Keratinocyte (primary cell): ENCODE measurements around the gene ANO9. TPM values are rescaled to one million over a fixed set of nuclear protein-coding genes. Genes with fewer than 3 reads are reported as not detected.
"Not testable (repeated sequence)": the region's sequence is repeated elsewhere in the genome, so short reads cannot be mapped to it uniquely, and the experiment has no call there.

Source experiments
- DNase-seq: peaks from one replicate; pipeline ENCODE4 v3.0.0-alpha.2; 2011; ENCODE audit warnings: low read depth, missing footprints, low spot score
- FAIRE-seq: peaks from 2 replicates; lab custom pipeline; 2011; peaks lifted over from hg19 to GRCh38; lab: Jason Lieb, UNC
- H2AFZ ChIP-seq: 2 replicates; pipeline ENCODE4 v1.6.0; 2012; ENCODE audit warnings: low read length, control low read depth, inconsistent platforms; ENCODE audit not compliant: control insufficient read depth
- H3K27ac ChIP-seq: 2 replicates; pipeline ENCODE4 v1.5.1; 2011; ENCODE audit warnings: low read length; ENCODE audit not compliant: control insufficient read depth, insufficient read depth
- H3K27me3 ChIP-seq: 3 replicates; pipeline ENCODE4 v1.6.0; 2011; ENCODE audit warnings: low read length; ENCODE audit not compliant: control insufficient read depth, insufficient read depth; ENCODE audit errors: extremely low read depth
- H3K36me3 ChIP-seq, 2 experiments: 2 replicates in 1 of 2; 3 replicates in 1 of 2; pipeline ENCODE4 v1.5.1; 2011; ENCODE audit warnings: low read length in 2 of 2, mild to moderate bottlenecking in 1 of 2; ENCODE audit not compliant: control insufficient read depth in 2 of 2, insufficient read depth in 2 of 2; ENCODE audit errors: extremely low read depth in 1 of 2
- H3K4me1 ChIP-seq: 3 replicates; pipeline ENCODE4 v1.5.1; 2011; ENCODE audit warnings: low read length; ENCODE audit not compliant: control insufficient read depth, insufficient read depth; ENCODE audit errors: extremely low read depth
- H3K4me2 ChIP-seq: 3 replicates; pipeline ENCODE4 v1.6.0; 2011; ENCODE audit warnings: low read depth, low read length; ENCODE audit not compliant: control insufficient read depth, insufficient read depth; ENCODE audit errors: extremely low read depth
- H3K4me3 ChIP-seq, 3 experiments: fragments of 200-600 bp in 1 of 3; sonication (generic) in 1 of 3; 2 replicates in 2 of 3; 3 replicates in 1 of 3; pipeline ENCODE4 v1.5.1; 2011 to 2016; ENCODE audit warnings: low read length in 3 of 3, mild to moderate bottlenecking in 3 of 3, control low read depth in 2 of 3, inconsistent platforms in 1 of 3, low read depth in 1 of 3, mixed read lengths in 1 of 3, mixed run types in 1 of 3, moderate library complexity in 1 of 3; ENCODE audit not compliant: control insufficient read depth in 2 of 3, insufficient read depth in 2 of 3; ENCODE audit errors: extremely low read depth in 1 of 3
- H3K79me2 ChIP-seq: 2 replicates; pipeline ENCODE4 v1.6.0; 2012; ENCODE audit warnings: low read length; ENCODE audit not compliant: control insufficient read depth, insufficient read depth
- H3K9ac ChIP-seq: 3 replicates; pipeline ENCODE4 v1.6.0; 2011; ENCODE audit warnings: low read length; ENCODE audit not compliant: control insufficient read depth, insufficient read depth; ENCODE audit errors: extremely low read depth
- H3K9me1 ChIP-seq: 3 replicates; pipeline ENCODE4 v1.6.0; 2011; ENCODE audit warnings: low read length; ENCODE audit not compliant: control insufficient read depth, insufficient read depth; ENCODE audit errors: extremely low read depth
- H3K9me3 ChIP-seq: 2 replicates; pipeline ENCODE4 v1.5.1; 2012; ENCODE audit warnings: low read depth, low read length; ENCODE audit not compliant: control insufficient read depth
- H4K20me1 ChIP-seq: 3 replicates; pipeline ENCODE4 v1.6.0; 2011; ENCODE audit warnings: low read length; ENCODE audit not compliant: control insufficient read depth, insufficient read depth; ENCODE audit errors: extremely low read depth
- CTCF ChIP-seq, 3 experiments: IDR thresholded peaks in 1 of 3; conservative IDR thresholded peaks in 1 of 3; optimal IDR thresholded peaks in 1 of 3; 2 replicates in 2 of 3; 3 replicates in 1 of 3; pipeline versions ENCODE3 to v1.5.1; 2011; ENCODE audit warnings: low read length in 3 of 3, mild to moderate bottlenecking in 3 of 3, moderate library complexity in 2 of 3, control low read depth in 1 of 3, inconsistent platforms in 1 of 3; ENCODE audit not compliant: insufficient read depth in 2 of 3; ENCODE audit errors: extremely low read depth in 1 of 3
- EZH2 ChIP-seq: IDR thresholded peaks from one replicate; pipeline ENCODE4 v1.6.1; 2012; ENCODE audit warnings: inconsistent platforms, mild to moderate bottlenecking, low read length, moderate library complexity
- dilution Hi-C: fragments of 300-500 bp; cut with MboI; formaldehyde crosslinking; loops from one replicate; pipeline ENCODE4 v1.7.0; 2020; ENCODE audit warnings: low sequenced_read_pairs; ENCODE audit not compliant: extremely low pct_ligation_motif_present
- polyA plus RNA-seq, 5 experiments: library from polyadenylated mRNA; depleted of rRNA in 3 of 5; stranded (reverse) in 3 of 5; stranded (forward) in 1 of 5; unstranded in 1 of 5; fragments of >200 nt; gene quantifications; 1 replicate in 1 of 5; 2 replicates in 3 of 5; 3 replicates in 1 of 5; pipeline versions ENCODE4 v1.2.1 to v1.2.3, GENCODE V29; 2011 to 2012; ENCODE audit warnings: missing spikeins in 2 of 5, low read depth in 1 of 5, low replicate concordance in 1 of 5

Gene ANO9
- polyA plus RNA-seq, 1 donor (not counting 4 experiments of a cell fraction or from before 2014, with no cell fraction given): 16.1 TPM

GRCh38 chr11:471468-472145, 29.8 kb upstream of the ANO9 start:
- Histone ChIP-seq H3K27me3 (no peaks in the 10 kb centered on the region), H3K4me2 (no peak overlapping the region), H3K4me3 (no peak overlapping the region), H3K36me3 (peaks cover 0 to 14% of the 10 kb centered on the region in 2 experiments), H3K9me3 (no peaks in the 10 kb centered on the region), H3K27ac (no peak overlapping the region), H3K9me1 (no peaks in the 10 kb centered on the region), H3K79me2 (peaks cover 41% of the 10 kb centered on the region), H3K4me1 (no peaks in the 10 kb centered on the region), H3K9ac (no peak overlapping the region), H2AFZ (no peak overlapping the region), H4K20me1 (no peaks in the 10 kb centered on the region)
- TF ChIP-seq EZH2 (no peak), CTCF (optimal IDR thresholded peaks at IDR 0.05 in 1 of 3, IDR thresholded peaks at IDR 0.05 in 1 of 3, conservative IDR thresholded peaks at IDR 0.05 in 1 of 3; ENCODE audit: extremely low read depth in 1 of 3, insufficient read depth in 2 of 3, low read length in 3 of 3) (no peak)
- FAIRE-seq: no peak
- DNase-seq: no peak
- dilution Hi-C loops: no loop called here

GRCh38 chr11:469684-470560, 28.1 kb upstream of the ANO9 start:
- Histone ChIP-seq H3K9me3 (no peaks in the 10 kb centered on the region), H3K9me1 (no peaks in the 10 kb centered on the region), H3K27me3 (no peaks in the 10 kb centered on the region), H3K4me3 (no peak overlapping the region), H2AFZ (no peak overlapping the region), H3K9ac (peak overlapping the region; percentile 8), H4K20me1 (no peaks in the 10 kb centered on the region), H3K27ac (no peak overlapping the region), H3K4me1 (peaks cover 2% of the 10 kb centered on the region), H3K79me2 (peaks cover 28% of the 10 kb centered on the region), H3K4me2 (no peak overlapping the region), H3K36me3 (peaks cover 0 to 3% of the 10 kb centered on the region in 2 experiments)
- FAIRE-seq: no peak
- dilution Hi-C loops: no loop called here
- TF ChIP-seq CTCF (optimal IDR thresholded peaks at IDR 0.05 in 1 of 3, IDR thresholded peaks at IDR 0.05 in 1 of 3, conservative IDR thresholded peaks at IDR 0.05 in 1 of 3; ENCODE audit: extremely low read depth in 1 of 3, insufficient read depth in 2 of 3, low read length in 3 of 3) (no peak), EZH2 (no peak)
- no peak for DNase-seq

- H4K20me1 ChIP-seq, H3K27me3 ChIP-seq, FAIRE-seq, H3K27ac ChIP-seq, H3K4me2 ChIP-seq, H3K9me1 ChIP-seq, H2AFZ ChIP-seq, dilution Hi-C loops, H3K36me3 ChIP-seq, DNase-seq, H3K4me3 ChIP-seq, H3K9me3 ChIP-seq, H3K4me1 ChIP-seq: not testable (repeated sequence)
- Histone ChIP-seq H3K9ac (peak overlapping the region; percentile 8), H3K79me2 (peaks cover 28% of the 10 kb centered on the region)
Observed at GRCh38 chr11:469026-469683, 27.3 kb upstream of the ANO9 start.
